ENCODE results near the gene LSM14B. TPM values are rescaled to one million over a fixed set of nuclear protein-coding genes. Genes with fewer than 3 reads are reported as not detected.

LSM14B gene
- polyA plus RNA-seq, 1 experiment = 26.2 TPM

- ChIA-PET POLR2A (no interaction called here), CTCF (interaction anchor here (0.5 kb wide), 1 partner anchor 149 kb away, joined by 3 read pairs; no protein-coding TSS in a partner anchor)
- no peak overlapping the region for H3K4me3 ChIP-seq (ENCODE audit: low read depth, low read length)
- no peak for DNase-seq (ENCODE audit: low read depth, low spot score)
- no peak overlapping the region for H3K27ac ChIP-seq (ENCODE audit: low read depth, low read length)
- TF ChIP-seq CTCF (IDR thresholded peaks at IDR 0.05; ENCODE audit: low read depth, low read length) = no peak
- H3K9me3 ChIP-seq (ENCODE audit: control insufficient read depth, insufficient read depth, low read length) = peaks cover 12% of the 10 kb centered on the region
- no peaks in the 10 kb centered on the region for H3K27me3 ChIP-seq (ENCODE audit: control insufficient read depth, insufficient read depth, low read length)
Observed at GRCh38 chr20:62148908-62149314, 26.6 kb downstream of the LSM14B start.

- H3K27me3 ChIP-seq (ENCODE audit: control insufficient read depth, insufficient read depth, low read length) = no peaks in the 10 kb centered on the region
- peak overlapping the region; percentile 21 for H3K27ac ChIP-seq (ENCODE audit: low read depth, low read length)
- no peak for DNase-seq (ENCODE audit: low read depth, low spot score)
- H3K4me3 ChIP-seq (ENCODE audit: low read depth, low read length) = no peak overlapping the region
- TF ChIP-seq CTCF (IDR thresholded peaks at IDR 0.05; ENCODE audit: low read depth, low read length) = no peak
- ChIA-PET POLR2A (interaction anchor here (0.6 kb wide), 1 partner anchor 12 kb away, joined by 5 read pairs; no protein-coding TSS in a partner anchor), CTCF (no interaction called here)
- peaks cover 12% of the 10 kb centered on the region for H3K9me3 ChIP-seq (ENCODE audit: control insufficient read depth, insufficient read depth, low read length)
Observed at GRCh38 chr20:62149532-62150309, 27.4 kb downstream of the LSM14B start.

GRCh38 chr20:62150310-62150575 lies 28.0 kb downstream of the LSM14B start:
- Histone ChIP-seq H3K27me3 (ENCODE audit: control insufficient read depth, insufficient read depth, low read length) (no peaks in the 10 kb centered on the region), H3K9me3 (ENCODE audit: control insufficient read depth, insufficient read depth, low read length) (peaks cover 12% of the 10 kb centered on the region), H3K27ac (ENCODE audit: low read depth, low read length) (no peak overlapping the region), H3K4me3 (ENCODE audit: low read depth, low read length) (no peak overlapping the region)
- TF ChIP-seq CTCF (IDR thresholded peaks at IDR 0.05; ENCODE audit: low read depth, low read length) = no peak
- DNase-seq (ENCODE audit: low read depth, low spot score) = no peak
- CTCF ChIA-PET = no interaction called here
- POLR2A ChIA-PET = no interaction called here

GRCh38 chr20:62151225-62151624 lies 28.9 kb downstream of the LSM14B start:
- TF ChIP-seq CTCF (IDR thresholded peaks at IDR 0.05; ENCODE audit: low read depth, low read length) = no peak
- no peak for DNase-seq (ENCODE audit: low read depth, low spot score)
- ChIA-PET POLR2A (no interaction called here), CTCF (no interaction called here)
- Histone ChIP-seq H3K4me3 (ENCODE audit: low read depth, low read length) (no peak overlapping the region), H3K9me3 (ENCODE audit: control insufficient read depth, insufficient read depth, low read length) (peaks cover 12% of the 10 kb centered on the region), H3K27me3 (ENCODE audit: control insufficient read depth, insufficient read depth, low read length) (no peaks in the 10 kb centered on the region), H3K27ac (ENCODE audit: low read depth, low read length) (no peak overlapping the region)

- H3K27ac ChIP-seq (ENCODE audit: low read depth, low read length) = no peak overlapping the region
- TF ChIP-seq CTCF (IDR thresholded peaks at IDR 0.05; ENCODE audit: low read depth, low read length) = no peak
- POLR2A ChIA-PET = interaction anchor here (0.6 kb wide), 1 partner anchor 10 kb away, joined by 4 read pairs; no protein-coding TSS in a partner anchor
- H3K4me3 ChIP-seq (ENCODE audit: low read depth, low read length) = no peak overlapping the region
- DNase-seq (ENCODE audit: low read depth, low spot score) = no peak
- CTCF ChIA-PET = interaction anchor here (0.9 kb wide), 1 partner anchor 150 kb away, joined by 3 read pairs; no protein-coding TSS in a partner anchor
- H3K9me3 ChIP-seq (ENCODE audit: control insufficient read depth, insufficient read depth, low read length) = peaks cover 12% of the 10 kb centered on the region
- H3K27me3 ChIP-seq (ENCODE audit: control insufficient read depth, insufficient read depth, low read length) = no peaks in the 10 kb centered on the region
Observed at GRCh38 chr20:62151835-62152364, 29.6 kb downstream of the LSM14B start.
